Body of pancreas (tissue), 4 donors: ENCODE data around the gene TEX29. TPM values are rescaled to one million over a fixed set of nuclear protein-coding genes. Genes with fewer than 3 reads are reported as not detected.

Experiments used
- ATAC-seq: fragments of 150-250 bp; one replicate; pipeline ENCODE4 v1.9.1; 2016
- DNase-seq, 4 donors: peaks; one replicate each; pipeline ENCODE4 v3.0.0-alpha.2; 2019
- H3K27ac ChIP-seq, 4 donors: fragments of 200-600 bp; sonication (generic); 1 replicate in 3 of 4; 2 replicates in 1 of 4; pipeline versions ENCODE4 v1.5.1 to v1.6.1; 2016 to 2019; ENCODE audit warnings: mild to moderate bottlenecking in 1 of 4, mixed read lengths in 1 of 4, moderate library complexity in 1 of 4
- H3K27me3 ChIP-seq, 2 donors: fragments of 200-600 bp; sonication (generic); one replicate each; pipeline ENCODE4 v1.6.0; 2016; ENCODE audit warnings: mild to moderate bottlenecking in 1 of 2
- H3K36me3 ChIP-seq, 2 donors: fragments of 200-600 bp; sonication (generic); replicated peaks in 1 of 2; 2 replicates each; pipeline ENCODE4 v1.5.1; 2016; ENCODE audit warnings: low read depth in 2 of 2; ENCODE audit not compliant: insufficient read depth in 1 of 2
- H3K4me1 ChIP-seq: fragments of 200-600 bp; sonication (generic); one replicate; pipeline ENCODE4 v1.6.0; 2016
- H3K4me3 ChIP-seq, 2 donors: fragments of 200-600 bp; sonication (generic); 1 replicate in 1 of 2; 2 replicates in 1 of 2; pipeline ENCODE4 v1.5.1; 2016 to 2019
- H3K9me3 ChIP-seq, 3 donors: fragments of 200-600 bp; sonication (generic); 1 replicate in 2 of 3; 2 replicates in 1 of 3; pipeline ENCODE4 v1.5.1; 2016
- CTCF ChIP-seq, 7 experiments: fragments of 450-650 bp in 4 of 7; fragments of 200-600 bp in 3 of 7; sonication (generic) in 3 of 7; IDR thresholded peaks; one replicate each; pipeline ENCODE4 v1.5.1; 2016 to 2019; ENCODE audit warnings: antibody characterized with exemption in 7 of 7
- POLR2A ChIP-seq, 3 donors: fragments of 450-650 bp; IDR thresholded peaks; one replicate each; pipeline ENCODE4 v1.6.1; 2016; ENCODE audit warnings: antibody characterized with exemption in 3 of 3, mild to moderate bottlenecking in 2 of 3
- WGBS, 2 donors: methylation state at CpG; one replicate each; pipeline ENCODE4 v1.1.5; 2017; 5-methylcytosine and 5-hydroxymethylcytosine counted together
- intact Hi-C: fragments of 100-400 bp; cut with DNase I; formaldehyde crosslinking; loops from one replicate; pipeline ENCODE4 v1.15.1; 2023
- total RNA-seq, 2 donors: library from RNA; depleted of rRNA; stranded (reverse); fragments of >200 nt; gene quantifications; one replicate each; pipeline ENCODE4 v1.1.0, GENCODE V29; 2016

Gene TEX29
- total RNA-seq, 2 donors from 2014 or later: not detected

- H3K4me3 ChIP-seq: no peak overlapping the region
- no peaks in the 10 kb centered on the region for H3K36me3 ChIP-seq
- 73% methylated on average over 20 of the region's 20 CpGs for WGBS, 2 donors
- TF ChIP-seq CTCF (IDR thresholded peaks at IDR 0.05) (no peak), POLR2A (IDR thresholded peaks at IDR 0.05) (no peak)
- intact Hi-C loops: no loop called here
- ATAC-seq (no peak), DNase-seq (no peak)
- no peaks in the 10 kb centered on the region for H3K9me3 ChIP-seq
- H3K4me1 ChIP-seq: no peaks in the 10 kb centered on the region
- H3K27me3 ChIP-seq: no peaks in the 10 kb centered on the region
- no peak overlapping the region for H3K27ac ChIP-seq
These were observed 40.8 kb downstream of the TEX29 start for GRCh38 chr13:111361046-111361872.

GRCh38 chr13:111361873-111362648 is 41.6 kb downstream of the TEX29 start:
- intact Hi-C loops: no loop called here
- Histone ChIP-seq H3K36me3 (no peaks in the 10 kb centered on the region), H3K9me3 (no peaks in the 10 kb centered on the region), H3K4me3 (no peak overlapping the region), H3K4me1 (no peaks in the 10 kb centered on the region), H3K27me3 (no peaks in the 10 kb centered on the region), H3K27ac (no peak overlapping the region)
- no peak for ATAC-seq
- TF ChIP-seq CTCF (IDR thresholded peaks at IDR 0.05) (no peak), POLR2A (IDR thresholded peaks at IDR 0.05) (no peak)
- WGBS, 2 donors: 58 to 59% methylated on average over 10 to 11 of the region's 11 CpGs
- no peak for DNase-seq

- 60 to 69% methylated on average over 12 of the region's 12 CpGs for WGBS, 2 donors
- H3K27ac ChIP-seq: no peak overlapping the region
- H3K36me3 ChIP-seq: no peaks in the 10 kb centered on the region
- no peaks in the 10 kb centered on the region for H3K4me1 ChIP-seq
- H3K4me3 ChIP-seq: no peak overlapping the region
- no peaks in the 10 kb centered on the region for H3K27me3 ChIP-seq
- no peak for DNase-seq
- TF ChIP-seq POLR2A (IDR thresholded peaks at IDR 0.05): no peak
- TF ChIP-seq CTCF (IDR thresholded peaks at IDR 0.05): no peak
- H3K9me3 ChIP-seq: no peaks in the 10 kb centered on the region
- ATAC-seq: no peak
- intact Hi-C loops: no loop called here
These were observed 42.7 kb downstream of the TEX29 start for GRCh38 chr13:111363121-111363520.

- DNase-seq: no peak
- intact Hi-C loops: no loop called here
- no peaks in the 10 kb centered on the region for H3K36me3 ChIP-seq
- 73 to 78% methylated on average over 5 to 7 of the region's 7 CpGs for WGBS, 2 donors
- no peaks in the 10 kb centered on the region for H3K4me1 ChIP-seq
- ATAC-seq: no peak
- no peak overlapping the region for H3K27ac ChIP-seq
- TF ChIP-seq CTCF (IDR thresholded peaks at IDR 0.05): no peak
- no peak for TF ChIP-seq POLR2A (IDR thresholded peaks at IDR 0.05)
- no peaks in the 10 kb centered on the region for H3K9me3 ChIP-seq
- H3K27me3 ChIP-seq: no peaks in the 10 kb centered on the region
- no peak overlapping the region for H3K4me3 ChIP-seq
These were observed 43.1 kb downstream of the TEX29 start for GRCh38 chr13:111363591-111363990.
